HFF-Myc (cell line): ENCODE measurements around the gene SMPD3.
A peak's percentile ranks its signal among the peaks of the same experiment; 100 is the strongest.

Source experiments
- DNase-seq: peaks from one replicate; pipeline ENCODE4 v3.0.0-alpha.2; 2011; ENCODE audit warnings: low read depth; ENCODE audit errors: extremely low read depth
- H3K4me3 ChIP-seq: replicated peaks from 2 replicates; pipeline ENCODE4 v1.5.1; 2011; ENCODE audit warnings: low read depth, mild to moderate bottlenecking, control low read depth, low read length
- CTCF ChIP-seq: IDR thresholded peaks from 2 replicates; pipeline ENCODE4 v1.5.1; 2012; ENCODE audit warnings: mild to moderate bottlenecking, low read depth, low read length, control low read depth; ENCODE audit errors: missing control alignments

Gene SMPD3

GRCh38 chr16:68452176-68452575 lies 3.9 kb upstream of the SMPD3 start:
- no peak for DNase-seq
- TF ChIP-seq CTCF, result no peak
- no peak overlapping the region for H3K4me3 ChIP-seq

GRCh38 chr16:68451676-68452075 lies 3.4 kb upstream of the SMPD3 start:
- no peak overlapping the region for H3K4me3 ChIP-seq
- no peak for DNase-seq
- no peak for TF ChIP-seq CTCF

- DNase-seq, result no peak
- H3K4me3 ChIP-seq, result no peak overlapping the region
- no peak for TF ChIP-seq CTCF
Observed at GRCh38 chr16:68450741-68451255, 2.5 kb upstream of the SMPD3 start.

GRCh38 chr16:68447653-68448359 lies 502 bp downstream of the SMPD3 start:
- TF ChIP-seq CTCF, result no peak
- no peak for DNase-seq

GRCh38 chr16:68446681-68447652 lies 1.3 kb downstream of the SMPD3 start:
- no peak overlapping the region for H3K4me3 ChIP-seq
- TF ChIP-seq CTCF, result no peak
- no peak for DNase-seq

More at GRCh38 chr16:68447653-68448359, 502 bp downstream of the SMPD3 start:
- peak overlapping the region; percentile 26 for H3K4me3 ChIP-seq

- no peak overlapping the region for H3K4me3 ChIP-seq
- DNase-seq, result peak; percentile 31
- peak; percentile 66 for TF ChIP-seq CTCF
Observed at GRCh38 chr16:68445458-68445857, 2.9 kb downstream of the SMPD3 start.
